Measurements from ENCODE around the gene ELF2. TPM values are rescaled to one million over a fixed set of nuclear protein-coding genes. Genes with fewer than 3 reads are reported as not detected.

The ELF2 gene
- total and polyA plus RNA-seq, 2 donors from 2014 or later = 12.8 to 58.5 TPM

- Histone ChIP-seq H3K36me3 (ENCODE audit: control insufficient read depth in 2 of 3, insufficient read depth in 3 of 3, low read length in 3 of 3) (no peaks in the 10 kb centered on the region), H3K27ac (ENCODE audit: low read depth in 2 of 2, low read length in 2 of 2) (no peak overlapping the region), H3K9me3 (ENCODE audit: control insufficient read depth in 2 of 3, insufficient read depth in 1 of 3, low read length in 3 of 3) (no peaks in the 10 kb centered on the region), H3K4me3 (ENCODE audit: low read length in 3 of 3) (no peak overlapping the region), H3K27me3 (ENCODE audit: control insufficient read depth, insufficient read depth, low read length) (no peaks in the 10 kb centered on the region), H3K9ac (ENCODE audit: low read length in 3 of 3) (no peak overlapping the region), H3K4me1 (ENCODE audit: control insufficient read depth in 2 of 3, insufficient read depth in 2 of 3, low read depth in 1 of 3, low read length in 3 of 3) (no peaks in the 10 kb centered on the region)
- TF ChIP-seq, protein P1, sequence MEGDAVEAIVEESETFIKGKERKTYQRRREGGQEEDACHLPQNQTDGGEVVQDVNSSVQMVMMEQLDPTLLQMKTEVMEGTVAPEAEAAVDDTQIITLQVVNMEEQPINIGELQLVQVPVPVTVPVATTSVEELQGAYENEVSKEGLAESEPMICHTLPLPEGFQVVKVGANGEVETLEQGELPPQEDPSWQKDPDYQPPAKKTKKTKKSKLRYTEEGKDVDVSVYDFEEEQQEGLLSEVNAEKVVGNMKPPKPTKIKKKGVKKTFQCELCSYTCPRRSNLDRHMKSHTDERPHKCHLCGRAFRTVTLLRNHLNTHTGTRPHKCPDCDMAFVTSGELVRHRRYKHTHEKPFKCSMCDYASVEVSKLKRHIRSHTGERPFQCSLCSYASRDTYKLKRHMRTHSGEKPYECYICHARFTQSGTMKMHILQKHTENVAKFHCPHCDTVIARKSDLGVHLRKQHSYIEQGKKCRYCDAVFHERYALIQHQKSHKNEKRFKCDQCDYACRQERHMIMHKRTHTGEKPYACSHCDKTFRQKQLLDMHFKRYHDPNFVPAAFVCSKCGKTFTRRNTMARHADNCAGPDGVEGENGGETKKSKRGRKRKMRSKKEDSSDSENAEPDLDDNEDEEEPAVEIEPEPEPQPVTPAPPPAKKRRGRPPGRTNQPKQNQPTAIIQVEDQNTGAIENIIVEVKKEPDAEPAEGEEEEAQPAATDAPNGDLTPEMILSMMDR (IDR thresholded peaks at IDR 0.05; ENCODE audit: borderline replicate concordance, extremely low read depth, insufficient read depth) = no peak
- DNase-seq = no peak
- intact Hi-C loops (cut with DNase I) = loop anchor here (10.0 kb wide), 1 partner anchor 203 kb away; no protein-coding TSS in a partner anchor
- no peak for FAIRE-seq
These were observed 84.7 kb downstream of the ELF2 start for GRCh38 chr4:139092271-139092670.

- DNase-seq (peak in 2 of 5 donors; percentile 24 to 32), FAIRE-seq (peak; percentile 17)
- H3K27ac ChIP-seq (ENCODE audit: low read depth in 2 of 2, low read length in 2 of 2) = peak overlapping the region in 1 of 2 donors; percentile 98
- H3K27me3 ChIP-seq (ENCODE audit: control insufficient read depth, insufficient read depth, low read length) = no peaks in the 10 kb centered on the region
- TF ChIP-seq, protein P1 (IDR thresholded peaks at IDR 0.05; ENCODE audit: borderline replicate concordance, extremely low read depth, insufficient read depth) = no peak
- peak overlapping the region; percentile 74 to 98 (median 93) for H3K4me3 ChIP-seq (ENCODE audit: low read length in 3 of 3)
- intact Hi-C loops (cut with DNase I) = no loop called here
- H3K4me1 ChIP-seq (ENCODE audit: control insufficient read depth in 2 of 3, insufficient read depth in 2 of 3, low read depth in 1 of 3, low read length in 3 of 3) = peaks cover 0 to 20% (median 7%) of the 10 kb centered on the region in 3 donors
- H3K9ac ChIP-seq (ENCODE audit: low read length in 3 of 3) = peak overlapping the region; percentile 35 to 97 (median 91)
- H3K9me3 ChIP-seq (ENCODE audit: control insufficient read depth in 2 of 3, insufficient read depth in 1 of 3, low read length in 3 of 3) = no peaks in the 10 kb centered on the region
- H3K36me3 ChIP-seq (ENCODE audit: control insufficient read depth in 2 of 3, insufficient read depth in 3 of 3, low read length in 3 of 3) = no peaks in the 10 kb centered on the region
These were observed 91.9 kb downstream of the ELF2 start for GRCh38 chr4:139085141-139085540.

- Histone ChIP-seq H3K4me1 (ENCODE audit: control insufficient read depth in 2 of 3, insufficient read depth in 2 of 3, low read depth in 1 of 3, low read length in 3 of 3) (peaks cover 0 to 20% (median 7%) of the 10 kb centered on the region in 3 donors), H3K4me3 (ENCODE audit: low read length in 3 of 3) (peak overlapping the region; percentile 74 to 98 (median 93)), H3K9me3 (ENCODE audit: control insufficient read depth in 2 of 3, insufficient read depth in 1 of 3, low read length in 3 of 3) (no peaks in the 10 kb centered on the region), H3K27ac (ENCODE audit: low read depth in 2 of 2, low read length in 2 of 2) (peak overlapping the region; percentile 98), H3K27me3 (ENCODE audit: control insufficient read depth, insufficient read depth, low read length) (no peaks in the 10 kb centered on the region), H3K36me3 (ENCODE audit: control insufficient read depth in 2 of 3, insufficient read depth in 3 of 3, low read length in 3 of 3) (no peaks in the 10 kb centered on the region), H3K9ac (ENCODE audit: low read length in 3 of 3) (peak overlapping the region; percentile 35 to 97 (median 91))
- intact Hi-C loops (cut with DNase I) = no loop called here
- TF ChIP-seq, protein P1 (IDR thresholded peaks at IDR 0.05; ENCODE audit: borderline replicate concordance, extremely low read depth, insufficient read depth) = no peak
- FAIRE-seq = no peak
- DNase-seq = no peak
These were observed 92.3 kb downstream of the ELF2 start for GRCh38 chr4:139084804-139085093.
